ENCODE results near the gene BAIAP2L1.

The BAIAP2L1 gene

GRCh38 chr7:98303906-98304305, 97.0 kb downstream of the BAIAP2L1 start:
- no peak for TF ChIP-seq CTCF (IDR thresholded peaks at IDR 0.05; ENCODE audit: low read depth, low read length)
- H3K4me3 ChIP-seq (ENCODE audit: low read depth, low read length): no peak overlapping the region
- no peak for DNase-seq (ENCODE audit: low read depth, low spot score)
- in situ Hi-C loops (cut with HindIII; ENCODE audit: low sequenced_read_pairs): no loop called here

GRCh38 chr7:98303176-98303865, 97.6 kb downstream of the BAIAP2L1 start:
- H3K4me3 ChIP-seq (ENCODE audit: low read depth, low read length): no peak overlapping the region
- TF ChIP-seq CTCF (IDR thresholded peaks at IDR 0.05; ENCODE audit: low read depth, low read length): no peak
- DNase-seq (ENCODE audit: low read depth, low spot score): no peak
- in situ Hi-C loops (cut with HindIII; ENCODE audit: low sequenced_read_pairs): no loop called here

GRCh38 chr7:98301693-98302470, 99.0 kb downstream of the BAIAP2L1 start:
- no peak for TF ChIP-seq CTCF (IDR thresholded peaks at IDR 0.05; ENCODE audit: low read depth, low read length)
- in situ Hi-C loops (cut with HindIII; ENCODE audit: low sequenced_read_pairs): no loop called here
- no peak for DNase-seq (ENCODE audit: low read depth, low spot score)
- no peak overlapping the region for H3K4me3 ChIP-seq (ENCODE audit: low read depth, low read length)

- H3K4me3 ChIP-seq (ENCODE audit: low read depth, low read length): no peak overlapping the region
- no peak for DNase-seq (ENCODE audit: low read depth, low spot score)
- in situ Hi-C loops (cut with HindIII; ENCODE audit: low sequenced_read_pairs): no loop called here
- TF ChIP-seq CTCF (IDR thresholded peaks at IDR 0.05; ENCODE audit: low read depth, low read length): no peak
Observed at GRCh38 chr7:98300595-98301372, 100.1 kb downstream of the BAIAP2L1 start.

- DNase-seq (ENCODE audit: low read depth, low spot score): no peak
- no peak overlapping the region for H3K4me3 ChIP-seq (ENCODE audit: low read depth, low read length)
- no peak for TF ChIP-seq CTCF (IDR thresholded peaks at IDR 0.05; ENCODE audit: low read depth, low read length)
- in situ Hi-C loops (cut with HindIII; ENCODE audit: low sequenced_read_pairs): no loop called here
Observed at GRCh38 chr7:98297626-98298286, 103.1 kb downstream of the BAIAP2L1 start.

GRCh38 chr7:98296833-98297232, 104.1 kb downstream of the BAIAP2L1 start:
- TF ChIP-seq CTCF (IDR thresholded peaks at IDR 0.05; ENCODE audit: low read depth, low read length): no peak
- no peak for DNase-seq (ENCODE audit: low read depth, low spot score)
- no peak overlapping the region for H3K4me3 ChIP-seq (ENCODE audit: low read depth, low read length)
- in situ Hi-C loops (cut with HindIII; ENCODE audit: low sequenced_read_pairs): no loop called here
